Keratinocyte (primary cell): ENCODE measurements around the gene HID1.

Experiments used
- EZH2 ChIP-seq: IDR thresholded peaks from one replicate; pipeline ENCODE4 v1.6.1; 2012; ENCODE audit warnings: inconsistent platforms, mild to moderate bottlenecking, low read length, moderate library complexity
- TF ChIP-seq, protein P1 (sequence below), 3 experiments: IDR thresholded peaks in 1 of 3; conservative IDR thresholded peaks in 1 of 3; optimal IDR thresholded peaks in 1 of 3; 2 replicates in 2 of 3; 3 replicates in 1 of 3; pipeline versions ENCODE3 to v1.5.1; 2011; ENCODE audit warnings: low read length in 3 of 3, mild to moderate bottlenecking in 3 of 3, moderate library complexity in 2 of 3, control low read depth in 1 of 3, inconsistent platforms in 1 of 3; ENCODE audit not compliant: insufficient read depth in 2 of 3; ENCODE audit errors: extremely low read depth in 1 of 3

DNA sequence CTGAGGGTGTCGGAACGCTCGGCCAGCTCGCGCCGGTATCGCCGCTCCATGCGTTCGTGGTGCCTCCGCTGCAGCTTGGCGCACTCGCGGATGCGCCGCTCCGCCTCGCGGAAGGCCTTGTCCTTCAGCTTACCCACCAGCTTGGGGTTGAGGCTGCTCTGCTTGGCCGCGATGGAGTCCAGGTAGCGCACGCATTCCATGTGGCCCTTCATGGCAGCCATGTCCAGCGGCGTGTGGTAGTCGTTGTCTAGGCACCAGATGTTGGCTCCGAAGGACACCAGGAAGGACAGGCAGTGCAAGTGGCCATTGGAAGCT, 52.3 kb downstream of the HID1 start:
- TF ChIP-seq, protein P1, sequence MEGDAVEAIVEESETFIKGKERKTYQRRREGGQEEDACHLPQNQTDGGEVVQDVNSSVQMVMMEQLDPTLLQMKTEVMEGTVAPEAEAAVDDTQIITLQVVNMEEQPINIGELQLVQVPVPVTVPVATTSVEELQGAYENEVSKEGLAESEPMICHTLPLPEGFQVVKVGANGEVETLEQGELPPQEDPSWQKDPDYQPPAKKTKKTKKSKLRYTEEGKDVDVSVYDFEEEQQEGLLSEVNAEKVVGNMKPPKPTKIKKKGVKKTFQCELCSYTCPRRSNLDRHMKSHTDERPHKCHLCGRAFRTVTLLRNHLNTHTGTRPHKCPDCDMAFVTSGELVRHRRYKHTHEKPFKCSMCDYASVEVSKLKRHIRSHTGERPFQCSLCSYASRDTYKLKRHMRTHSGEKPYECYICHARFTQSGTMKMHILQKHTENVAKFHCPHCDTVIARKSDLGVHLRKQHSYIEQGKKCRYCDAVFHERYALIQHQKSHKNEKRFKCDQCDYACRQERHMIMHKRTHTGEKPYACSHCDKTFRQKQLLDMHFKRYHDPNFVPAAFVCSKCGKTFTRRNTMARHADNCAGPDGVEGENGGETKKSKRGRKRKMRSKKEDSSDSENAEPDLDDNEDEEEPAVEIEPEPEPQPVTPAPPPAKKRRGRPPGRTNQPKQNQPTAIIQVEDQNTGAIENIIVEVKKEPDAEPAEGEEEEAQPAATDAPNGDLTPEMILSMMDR (optimal IDR thresholded peaks at IDR 0.05 in 1 of 3, IDR thresholded peaks at IDR 0.05 in 1 of 3, conservative IDR thresholded peaks at IDR 0.05 in 1 of 3; ENCODE audit: extremely low read depth in 1 of 3, insufficient read depth in 2 of 3, low read length in 3 of 3), result no peak
- no peak for TF ChIP-seq EZH2
